Gastrocnemius medialis (tissue), 4 donors: ENCODE data around the gene PPP1R7.

Experiments
- POLR2A ChIP-seq, 2 donors: fragments of 450-650 bp; IDR thresholded peaks; one replicate each; pipeline ENCODE4 v1.6.1; 2017; ENCODE audit warnings: antibody characterized with exemption in 2 of 2, mild to moderate bottlenecking in 2 of 2, moderate library complexity in 2 of 2
- TF ChIP-seq, protein P1 (sequence below), 5 experiments: fragments of 450-650 bp in 3 of 5; fragments of 200-600 bp in 2 of 5; sonication (generic) in 2 of 5; IDR thresholded peaks in 4 of 5; conservative IDR thresholded peaks in 1 of 5; 1 replicate in 4 of 5; 2 replicates in 1 of 5; pipeline ENCODE4 v1.5.1; 2016 to 2019; ENCODE audit warnings: antibody characterized with exemption in 5 of 5, mild to moderate bottlenecking in 3 of 5, moderate library complexity in 3 of 5

DNA sequence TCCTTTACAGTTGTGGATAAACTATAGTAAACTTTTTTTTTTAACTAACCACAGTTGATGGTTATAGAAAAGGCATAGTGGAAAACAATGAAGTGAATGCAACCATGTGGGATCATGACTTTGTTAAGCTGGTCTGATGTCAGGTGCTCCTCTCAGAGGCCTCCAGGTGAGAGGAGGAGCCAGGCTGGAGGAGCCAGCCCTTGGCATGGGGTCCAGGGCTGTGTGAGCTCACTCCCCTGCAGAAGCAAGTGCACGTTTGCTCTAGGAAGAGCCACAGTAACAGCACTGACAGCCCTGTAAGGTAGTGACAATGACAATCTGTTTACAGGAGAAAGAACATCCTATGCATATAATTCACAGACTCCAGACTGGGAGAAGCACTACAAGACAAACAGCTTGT lies 5.7 kb downstream of the PPP1R7 start:
- TF ChIP-seq, protein P1, sequence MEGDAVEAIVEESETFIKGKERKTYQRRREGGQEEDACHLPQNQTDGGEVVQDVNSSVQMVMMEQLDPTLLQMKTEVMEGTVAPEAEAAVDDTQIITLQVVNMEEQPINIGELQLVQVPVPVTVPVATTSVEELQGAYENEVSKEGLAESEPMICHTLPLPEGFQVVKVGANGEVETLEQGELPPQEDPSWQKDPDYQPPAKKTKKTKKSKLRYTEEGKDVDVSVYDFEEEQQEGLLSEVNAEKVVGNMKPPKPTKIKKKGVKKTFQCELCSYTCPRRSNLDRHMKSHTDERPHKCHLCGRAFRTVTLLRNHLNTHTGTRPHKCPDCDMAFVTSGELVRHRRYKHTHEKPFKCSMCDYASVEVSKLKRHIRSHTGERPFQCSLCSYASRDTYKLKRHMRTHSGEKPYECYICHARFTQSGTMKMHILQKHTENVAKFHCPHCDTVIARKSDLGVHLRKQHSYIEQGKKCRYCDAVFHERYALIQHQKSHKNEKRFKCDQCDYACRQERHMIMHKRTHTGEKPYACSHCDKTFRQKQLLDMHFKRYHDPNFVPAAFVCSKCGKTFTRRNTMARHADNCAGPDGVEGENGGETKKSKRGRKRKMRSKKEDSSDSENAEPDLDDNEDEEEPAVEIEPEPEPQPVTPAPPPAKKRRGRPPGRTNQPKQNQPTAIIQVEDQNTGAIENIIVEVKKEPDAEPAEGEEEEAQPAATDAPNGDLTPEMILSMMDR (IDR thresholded peaks at IDR 0.05 in 4 of 5, conservative IDR thresholded peaks at IDR 0.05 in 1 of 5): no peak
- no peak for TF ChIP-seq POLR2A (IDR thresholded peaks at IDR 0.05)
